Transverse colon (tissue), 4 donors: Measurements from ENCODE around the gene LUM.

ENCODE experiments used
- CTCF ChIP-seq, 5 experiments: fragments of 200-600 bp in 3 of 5; fragments of 450-650 bp in 2 of 5; sonication (generic) in 3 of 5; IDR thresholded peaks; 1 replicate in 2 of 5; 2 replicates in 3 of 5; pipeline ENCODE4 v1.5.1; 2016 to 2017; ENCODE audit warnings: antibody characterized with exemption in 5 of 5, inconsistent platforms in 3 of 5, mild to moderate bottlenecking in 2 of 5, moderate library complexity in 1 of 5
- EP300 ChIP-seq: sonication (generic); formaldehyde crosslinking; IDR thresholded peaks from one replicate; pipeline ENCODE4 v1.6.1; 2017; ENCODE audit warnings: antibody characterized with exemption, low read depth
- POLR2AphosphoS5 ChIP-seq, 3 donors: sonication (generic); formaldehyde crosslinking; IDR thresholded peaks; one replicate each; pipeline ENCODE4 v1.6.1; 2016; ENCODE audit warnings: antibody characterized with exemption in 3 of 3

GRCh38 chr12:91161009-91161408, 49.7 kb upstream of the LUM start:
- TF ChIP-seq POLR2AphosphoS5 (IDR thresholded peaks at IDR 0.05) (no peak), CTCF (IDR thresholded peaks at IDR 0.05) (no peak), EP300 (no peak)
